CD4-positive, alpha-beta T cell treated with Interleukin-15 for 1 hour (primary cell): Measurements from ENCODE around the gene CHMP4A.
A peak's percentile ranks its signal among the peaks of the same experiment; 100 is the strongest.
"Not testable (repeated sequence)": the region's sequence is repeated elsewhere in the genome, so short reads cannot be mapped to it uniquely, and the experiment has no call there.

Experiments used
- DNase-seq: peaks from one replicate; pipeline ENCODE4 v3.0.0-alpha.2; 2020

CHMP4A gene

GRCh38 chr14:24222987-24223386 lies 9.7 kb upstream of the CHMP4A start:
- DNase-seq: not testable (repeated sequence)

GRCh38 chr14:24219521-24219920 lies 6.2 kb upstream of the CHMP4A start:
- no peak for DNase-seq

GRCh38 chr14:24219080-24219479 lies 5.8 kb upstream of the CHMP4A start:
- DNase-seq: no peak

DNA sequence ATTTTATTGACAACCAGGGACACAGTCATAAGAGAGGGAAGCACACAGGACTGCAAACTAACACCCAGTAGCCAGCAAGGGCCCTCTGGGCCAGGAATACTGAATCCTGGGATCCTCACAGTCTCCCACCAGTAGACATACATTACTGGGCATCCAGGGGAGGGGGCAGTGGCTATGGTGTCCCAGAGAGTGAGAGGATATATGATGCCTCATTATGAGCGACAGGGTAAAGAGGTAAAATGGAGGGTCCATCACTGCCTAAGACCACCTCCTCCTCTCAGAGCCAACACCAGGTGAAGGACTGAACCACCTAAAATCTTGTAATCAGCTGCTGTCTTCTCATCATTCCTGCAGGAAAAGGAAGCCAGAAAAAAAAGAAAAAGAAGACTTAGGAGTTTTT lies 3.6 kb upstream of the CHMP4A start:
- DNase-seq: not testable (repeated sequence)

DNA sequence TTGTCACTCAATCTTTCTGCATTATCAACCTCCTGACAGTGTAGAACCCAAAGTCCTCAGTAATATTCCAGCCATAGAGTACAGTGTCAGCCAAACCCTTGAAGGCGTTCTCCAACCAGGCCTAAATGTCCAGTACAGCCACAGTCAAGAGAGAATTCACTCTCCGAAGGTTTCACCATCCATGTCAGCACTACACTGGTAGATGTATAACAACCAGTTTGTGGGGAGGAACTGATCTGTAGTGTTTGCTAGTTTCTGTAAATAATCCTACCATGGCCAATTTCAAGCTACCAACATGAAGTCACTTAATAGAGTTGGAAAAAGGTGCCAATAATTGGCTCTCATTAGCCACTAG lies 3.0 kb upstream of the CHMP4A start:
- DNase-seq: no peak

GRCh38 chr14:24215495-24216344 lies 2.4 kb upstream of the CHMP4A start, which contains the start of gene MDP1:
Gene MDP1 (minus strand): TSS chr14:24216066. CDS start chr14:24215955, 111 bp downstream.
- DNase-seq: peak; percentile 91

GRCh38 chr14:24213866-24214662 lies 776 bp upstream of the CHMP4A start:
- no peak for DNase-seq

DNA sequence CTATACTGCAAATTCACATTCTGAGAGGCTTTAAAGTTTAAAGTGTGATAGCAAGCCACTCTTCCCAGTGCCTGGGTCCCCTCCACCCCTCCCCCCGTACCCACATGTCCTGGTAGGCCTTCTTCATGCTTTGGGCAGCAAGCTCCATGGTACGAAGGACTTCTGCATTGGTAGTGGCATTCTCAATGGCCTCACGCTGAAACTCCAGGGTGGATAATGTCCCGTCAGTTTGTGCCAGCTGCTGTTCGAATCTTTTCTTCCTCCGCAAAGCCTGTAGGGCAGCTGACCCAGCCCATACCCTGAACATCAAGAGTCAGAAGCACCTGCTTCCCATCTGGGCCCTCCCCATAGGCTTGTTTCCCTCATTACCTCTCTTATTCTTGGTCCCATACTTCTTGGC lies 2.0 kb downstream of the CHMP4A start:
- DNase-seq: no peak

- no peak for DNase-seq
These were observed 5.7 kb downstream of the CHMP4A start for GRCh38 chr14:24207625-24208024.

DNA sequence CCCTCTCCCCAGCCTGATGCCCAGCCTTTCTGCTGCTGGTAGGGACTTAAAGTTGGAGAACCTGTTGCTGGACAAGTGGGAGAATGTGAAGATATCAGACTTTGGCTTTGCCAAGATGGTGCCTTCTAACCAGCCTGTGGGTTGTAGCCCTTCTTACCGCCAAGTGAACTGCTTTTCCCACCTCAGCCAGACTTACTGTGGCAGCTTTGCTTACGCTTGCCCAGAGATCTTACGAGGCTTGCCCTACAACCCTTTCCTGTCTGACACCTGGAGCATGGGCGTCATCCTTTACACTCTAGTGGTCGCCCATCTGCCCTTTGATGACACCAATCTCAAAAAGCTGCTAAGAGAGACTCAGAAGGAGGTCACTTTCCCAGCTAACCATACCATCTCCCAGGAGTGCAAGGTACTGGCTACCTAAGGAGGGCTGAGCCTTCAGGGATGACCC lies 6.2 kb downstream of the CHMP4A start:
- DNase-seq: peak; percentile 34

- DNase-seq: no peak
These were observed 6.8 kb downstream of the CHMP4A start for GRCh38 chr14:24206260-24207103.

DNA sequence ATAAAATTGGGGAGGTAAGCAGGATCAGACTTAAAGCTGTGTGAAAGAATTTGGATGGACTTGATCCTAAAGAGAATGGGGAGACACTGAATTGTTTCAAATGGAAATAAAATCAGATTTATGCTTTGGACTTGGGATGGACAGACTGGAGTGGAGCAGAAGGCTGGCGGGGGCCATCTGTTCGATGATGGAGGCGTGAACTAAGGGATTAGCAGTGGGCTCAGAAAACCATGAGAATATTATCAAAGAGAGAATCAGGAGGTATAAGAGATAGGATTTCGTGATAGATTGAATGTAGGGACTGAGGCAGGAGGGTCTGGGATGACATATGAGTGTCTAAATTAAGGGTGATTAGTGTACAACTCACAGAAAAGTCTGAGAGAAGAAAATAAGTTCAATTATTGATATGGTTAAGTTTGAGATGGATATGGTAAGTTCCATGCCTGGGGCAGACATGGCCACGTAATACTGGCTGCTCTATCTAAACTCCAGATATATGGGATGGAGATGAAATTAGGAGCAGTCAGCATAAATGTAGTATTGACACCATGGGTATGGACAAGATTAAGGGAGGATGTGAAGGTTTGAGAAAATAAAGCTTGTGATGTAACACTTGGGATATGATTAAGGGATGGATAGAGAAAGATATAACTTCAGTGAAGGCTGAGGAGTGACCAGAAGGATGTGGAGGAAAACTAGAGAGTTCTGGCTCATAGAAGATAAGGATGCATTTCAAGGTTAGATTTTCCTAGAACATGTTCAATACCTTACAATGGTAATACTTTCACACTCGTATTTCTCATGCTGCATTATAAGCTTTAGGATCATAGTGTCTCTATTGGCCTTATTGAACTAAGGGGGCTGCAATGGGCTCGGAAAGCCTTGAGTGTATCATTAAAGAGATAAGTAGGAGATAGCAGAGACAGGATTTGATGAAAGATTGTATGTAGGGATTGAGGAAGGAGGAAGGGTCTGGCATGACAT lies 8.8 kb downstream of the CHMP4A start:
- DNase-seq: no peak

DNA sequence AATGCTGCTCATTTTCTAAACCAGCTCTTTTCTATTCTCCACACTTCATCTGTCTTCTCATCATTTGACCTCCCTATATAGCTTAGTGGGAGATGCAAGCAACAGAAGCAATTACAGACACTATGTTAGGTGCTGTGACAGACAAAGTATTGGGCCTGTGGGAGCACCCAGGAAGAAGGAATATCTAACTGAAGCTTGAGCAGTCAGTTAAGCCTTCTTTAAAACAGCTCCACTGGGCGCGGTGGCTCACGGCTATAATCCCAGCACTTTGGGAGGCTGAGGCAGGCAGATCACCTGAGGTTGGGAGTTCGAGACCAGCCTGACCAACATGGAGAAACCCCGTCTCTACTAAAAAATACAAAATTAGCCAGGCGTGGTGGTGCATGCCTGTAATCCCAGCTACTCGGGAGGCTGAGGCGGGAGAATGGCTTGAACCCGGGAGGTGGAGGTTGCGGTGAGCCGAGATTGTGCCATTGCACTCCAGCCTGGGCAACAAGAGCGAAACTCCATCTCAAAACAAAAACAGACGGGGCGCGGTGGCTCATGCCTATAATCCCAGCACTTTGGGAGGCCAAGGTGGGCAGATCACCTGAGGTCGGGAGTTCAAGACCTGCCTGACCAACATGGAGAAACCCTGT lies 9.9 kb downstream of the CHMP4A start:
- not testable (repeated sequence) for DNase-seq

GRCh38 chr14:24202538-24202937 lies 10.8 kb downstream of the CHMP4A start:
- DNase-seq: not testable (repeated sequence)

GRCh38 chr14:24198814-24199524 lies 14.3 kb downstream of the CHMP4A start:
- DNase-seq: no peak

- DNase-seq: no peak
These were observed 16.2 kb downstream of the CHMP4A start for GRCh38 chr14:24197056-24197450.

DNA sequence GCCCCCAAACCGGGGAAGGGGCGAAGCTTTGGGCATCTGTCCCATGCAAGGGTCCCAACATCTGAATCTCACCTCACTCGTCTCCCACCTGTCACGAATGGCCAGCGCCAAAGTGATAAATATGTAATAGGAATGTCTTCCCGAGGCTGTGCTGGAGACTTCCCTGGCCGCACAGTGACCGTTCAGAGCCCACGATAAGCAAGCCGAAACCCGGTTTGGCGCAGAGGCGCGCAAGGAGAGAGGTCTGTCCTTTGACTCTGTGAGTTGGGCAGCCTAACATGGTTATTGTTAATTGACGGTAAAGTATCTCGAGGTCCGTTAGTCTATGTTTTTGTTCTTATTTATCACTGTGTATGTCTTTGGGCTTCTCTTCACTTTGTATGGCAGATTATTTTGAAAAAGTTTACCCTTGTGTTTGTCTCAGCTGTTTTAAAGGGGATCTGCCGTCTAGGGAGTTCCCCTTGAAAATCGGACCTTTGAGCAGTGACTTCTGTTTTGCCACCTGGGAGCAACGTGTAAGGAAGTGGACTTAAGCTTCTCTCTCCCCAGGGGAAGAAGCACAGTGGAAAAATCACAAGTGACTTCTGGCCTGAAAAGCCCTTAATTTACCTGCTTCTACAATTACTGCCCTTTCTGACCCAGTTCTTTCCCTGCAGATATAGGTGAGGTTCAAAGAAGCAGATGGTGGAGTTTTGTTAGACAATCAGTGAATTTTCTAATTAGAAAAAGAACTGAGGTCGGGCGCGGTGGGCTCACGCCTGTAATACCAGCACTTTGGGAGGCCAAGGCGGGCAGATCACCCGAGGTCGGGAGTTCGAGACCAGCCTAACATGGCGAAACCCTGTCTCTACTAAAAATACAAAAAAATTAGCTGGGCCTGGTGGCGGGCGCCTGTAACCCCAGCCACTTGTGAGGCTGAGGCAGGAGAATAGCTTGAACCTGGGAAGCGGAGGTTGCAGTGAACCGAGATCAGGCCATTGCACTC lies 16.9 kb downstream of the CHMP4A start:
- no peak for DNase-seq

GRCh38 chr14:24195186-24196070 lies 17.9 kb downstream of the CHMP4A start, which contains the start of gene TM9SF1:
Gene TM9SF1 (minus strand): TSS chr14:24195441. CDS start chr14:24195019, 422 bp downstream.
- DNase-seq: peak; percentile 93
